ENCODE results near the gene KCNH8. TPM values are rescaled to one million over a fixed set of nuclear protein-coding genes. Genes with fewer than 3 reads are reported as not detected.

Gene KCNH8
- total RNA-seq, 1 donor from 2014 or later = 2.3 TPM

DNA sequence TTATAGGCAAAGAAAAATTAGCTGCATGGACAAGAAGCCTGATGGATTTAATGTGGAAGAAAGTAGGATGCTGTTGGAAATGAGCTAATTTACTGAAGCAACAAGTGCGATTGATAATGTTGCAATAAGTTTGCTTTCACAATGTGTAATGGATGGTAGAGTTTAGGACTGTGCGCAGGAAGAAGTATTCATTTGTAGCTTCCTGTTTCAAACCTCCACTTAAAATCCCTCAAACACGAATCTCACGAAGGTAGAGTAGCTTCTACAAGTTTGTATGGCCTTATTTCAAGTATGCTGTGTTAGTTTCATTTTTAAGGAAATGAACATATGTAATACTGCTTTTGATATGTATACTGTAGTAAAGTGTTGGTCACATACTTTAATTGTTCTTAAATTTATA is 42.3 kb downstream of the KCNH8 start:
- no peak for DNase-seq (ENCODE audit: low spot score)
- Mint-ChIP-seq H3K9me3 (no peaks in the 10 kb centered on the region), H3K4me1 (no peaks in the 10 kb centered on the region), H3K4me3 (no peak overlapping the region), H3K27ac (no peak overlapping the region), H3K27me3 (ENCODE audit: insufficient read depth, low read depth) (no peaks in the 10 kb centered on the region), H3K36me3 (no peaks in the 10 kb centered on the region)
- Histone ChIP-seq H3K4me3 (no peak overlapping the region), H3K27me3 (no peaks in the 10 kb centered on the region), H2AFZ (replicated peaks) (no peak overlapping the region), H3K9ac (no peak overlapping the region), H3K9me3 (ENCODE audit: low read depth) (no peaks in the 10 kb centered on the region), H3F3A (ENCODE audit: low read depth) (no peaks in the 10 kb centered on the region), H3K36me3 (no peaks in the 10 kb centered on the region), H3K4me1 (no peaks in the 10 kb centered on the region), H3K4me2 (no peak overlapping the region), H3K79me2 (ENCODE audit: low read depth) (no peaks in the 10 kb centered on the region), H4K20me1 (ENCODE audit: low read depth) (no peaks in the 10 kb centered on the region), H3K27ac (no peak overlapping the region)
- TF ChIP-seq EZH2phosphoT487 (IDR thresholded peaks at IDR 0.05) (no peak), EZH2 (IDR thresholded peaks at IDR 0.05) (no peak)
- TF ChIP-seq, protein P1, sequence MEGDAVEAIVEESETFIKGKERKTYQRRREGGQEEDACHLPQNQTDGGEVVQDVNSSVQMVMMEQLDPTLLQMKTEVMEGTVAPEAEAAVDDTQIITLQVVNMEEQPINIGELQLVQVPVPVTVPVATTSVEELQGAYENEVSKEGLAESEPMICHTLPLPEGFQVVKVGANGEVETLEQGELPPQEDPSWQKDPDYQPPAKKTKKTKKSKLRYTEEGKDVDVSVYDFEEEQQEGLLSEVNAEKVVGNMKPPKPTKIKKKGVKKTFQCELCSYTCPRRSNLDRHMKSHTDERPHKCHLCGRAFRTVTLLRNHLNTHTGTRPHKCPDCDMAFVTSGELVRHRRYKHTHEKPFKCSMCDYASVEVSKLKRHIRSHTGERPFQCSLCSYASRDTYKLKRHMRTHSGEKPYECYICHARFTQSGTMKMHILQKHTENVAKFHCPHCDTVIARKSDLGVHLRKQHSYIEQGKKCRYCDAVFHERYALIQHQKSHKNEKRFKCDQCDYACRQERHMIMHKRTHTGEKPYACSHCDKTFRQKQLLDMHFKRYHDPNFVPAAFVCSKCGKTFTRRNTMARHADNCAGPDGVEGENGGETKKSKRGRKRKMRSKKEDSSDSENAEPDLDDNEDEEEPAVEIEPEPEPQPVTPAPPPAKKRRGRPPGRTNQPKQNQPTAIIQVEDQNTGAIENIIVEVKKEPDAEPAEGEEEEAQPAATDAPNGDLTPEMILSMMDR (IDR thresholded peaks at IDR 0.05) = no peak

DNA sequence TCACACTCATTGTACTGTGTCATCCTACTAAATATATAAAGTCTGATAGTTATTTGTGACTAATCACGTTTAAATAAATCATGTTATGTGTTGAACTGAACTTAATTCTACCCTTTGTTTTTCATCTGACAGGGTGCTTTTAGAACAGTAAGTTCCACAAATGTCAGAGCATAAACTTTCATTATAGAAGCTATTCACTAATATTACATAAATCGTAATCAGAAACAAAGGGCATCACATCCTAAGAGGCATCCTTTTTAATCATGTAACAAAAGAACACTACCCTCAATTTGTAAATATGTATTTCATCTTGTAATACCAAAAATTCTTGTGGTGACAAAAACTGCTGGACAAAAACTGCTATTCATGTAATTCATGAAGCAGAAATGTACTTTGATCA is 50.8 kb downstream of the KCNH8 start:
- no peak for DNase-seq (ENCODE audit: low spot score)
- H3K79me2 ChIP-seq (ENCODE audit: low read depth) = no peaks in the 10 kb centered on the region
- H3K27me3 ChIP-seq = no peaks in the 10 kb centered on the region
- H3K27ac ChIP-seq = no peak overlapping the region
- Mint-ChIP-seq H3K36me3 (no peaks in the 10 kb centered on the region), H3K9me3 (no peaks in the 10 kb centered on the region), H3K4me3 (no peak overlapping the region), H3K4me1 (no peaks in the 10 kb centered on the region), H3K27me3 (ENCODE audit: insufficient read depth, low read depth) (no peaks in the 10 kb centered on the region), H3K27ac (no peak overlapping the region)
- TF ChIP-seq EZH2phosphoT487 (IDR thresholded peaks at IDR 0.05) (no peak), EZH2 (IDR thresholded peaks at IDR 0.05) (no peak)
- TF ChIP-seq, protein P1 (IDR thresholded peaks at IDR 0.05) = no peak
- H2AFZ ChIP-seq (replicated peaks) = no peak overlapping the region
- H3K36me3 ChIP-seq = no peaks in the 10 kb centered on the region
- H3K9me3 ChIP-seq (ENCODE audit: low read depth) = no peaks in the 10 kb centered on the region
- H3K9ac ChIP-seq = no peak overlapping the region
- no peak overlapping the region for H3K4me3 ChIP-seq
- no peak overlapping the region for H3K4me2 ChIP-seq
- H4K20me1 ChIP-seq (ENCODE audit: low read depth) = no peaks in the 10 kb centered on the region
- no peaks in the 10 kb centered on the region for H3K4me1 ChIP-seq
- H3F3A ChIP-seq (ENCODE audit: low read depth) = no peaks in the 10 kb centered on the region

DNA sequence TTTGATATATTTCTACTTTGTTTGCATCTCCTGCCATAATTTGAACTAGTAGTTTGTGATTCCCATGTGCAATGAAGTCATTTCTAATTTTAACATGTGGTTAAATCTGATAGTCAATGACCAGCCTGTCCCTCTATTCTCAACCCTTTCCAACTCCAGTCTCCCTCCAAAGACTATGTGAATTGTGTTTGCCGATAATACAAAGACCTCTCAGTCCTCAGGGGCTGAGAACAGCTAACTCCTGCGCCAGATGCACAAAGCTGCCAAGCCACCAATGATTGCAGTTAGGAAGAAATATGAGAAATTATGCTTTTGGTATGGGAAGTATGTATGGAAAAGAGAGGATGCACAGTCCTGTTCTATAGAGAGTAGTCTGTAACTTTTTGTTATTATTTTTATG is 54.0 kb downstream of the KCNH8 start:
- Histone ChIP-seq H3K9ac (no peak overlapping the region), H2AFZ (replicated peaks) (no peak overlapping the region), H3K4me1 (no peaks in the 10 kb centered on the region), H4K20me1 (ENCODE audit: low read depth) (no peaks in the 10 kb centered on the region), H3K79me2 (ENCODE audit: low read depth) (no peaks in the 10 kb centered on the region), H3K4me2 (no peak overlapping the region), H3F3A (ENCODE audit: low read depth) (no peaks in the 10 kb centered on the region), H3K27ac (no peak overlapping the region), H3K36me3 (no peaks in the 10 kb centered on the region), H3K4me3 (no peak overlapping the region), H3K27me3 (no peaks in the 10 kb centered on the region), H3K9me3 (ENCODE audit: low read depth) (no peaks in the 10 kb centered on the region)
- no peak for TF ChIP-seq EZH2phosphoT487 (IDR thresholded peaks at IDR 0.05)
- TF ChIP-seq, protein P1 (IDR thresholded peaks at IDR 0.05) = no peak
- Mint-ChIP-seq H3K4me1 (no peaks in the 10 kb centered on the region), H3K27ac (no peak overlapping the region), H3K36me3 (no peaks in the 10 kb centered on the region), H3K4me3 (no peak overlapping the region), H3K27me3 (ENCODE audit: insufficient read depth, low read depth) (no peaks in the 10 kb centered on the region), H3K9me3 (no peaks in the 10 kb centered on the region)
- no peak for DNase-seq (ENCODE audit: low spot score)

DNA sequence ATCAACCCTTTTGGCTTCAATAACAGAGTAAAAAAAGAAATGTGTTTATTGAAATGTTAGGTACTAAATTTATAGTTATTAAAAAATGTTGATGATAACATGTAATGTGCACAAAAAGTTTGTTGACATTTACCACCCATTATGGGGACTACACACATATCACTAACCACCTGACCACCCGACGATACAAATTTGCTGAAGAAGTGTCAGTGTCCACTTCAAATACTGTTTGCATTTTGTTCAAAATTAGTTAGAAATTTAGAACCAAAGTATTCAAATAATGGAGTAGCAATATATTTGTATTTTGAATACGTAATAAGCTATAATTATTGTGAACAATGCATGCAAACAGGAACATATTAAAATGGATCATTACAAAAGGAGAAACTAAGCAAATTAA is 54.4 kb downstream of the KCNH8 start:
- no peak overlapping the region for H3K27ac Mint-ChIP-seq
- no peak for DNase-seq (ENCODE audit: low spot score)

More for the DNA sequence above, 54.4 kb downstream of the KCNH8 start:
- no peak for TF ChIP-seq EZH2 (IDR thresholded peaks at IDR 0.05)
- TF ChIP-seq EZH2phosphoT487 (IDR thresholded peaks at IDR 0.05) = no peak
- TF ChIP-seq, protein P1 (IDR thresholded peaks at IDR 0.05) = no peak
- H3K4me3 ChIP-seq = no peak overlapping the region
- Mint-ChIP-seq H3K27me3 (ENCODE audit: insufficient read depth, low read depth) (no peaks in the 10 kb centered on the region), H3K4me1 (no peaks in the 10 kb centered on the region), H3K4me3 (no peak overlapping the region), H3K9me3 (no peaks in the 10 kb centered on the region), H3K36me3 (no peaks in the 10 kb centered on the region)
- no peaks in the 10 kb centered on the region for H3K36me3 ChIP-seq
- no peaks in the 10 kb centered on the region for H4K20me1 ChIP-seq (ENCODE audit: low read depth)
- H3K27me3 ChIP-seq = no peaks in the 10 kb centered on the region
- H3K79me2 ChIP-seq (ENCODE audit: low read depth) = no peaks in the 10 kb centered on the region
- no peak overlapping the region for H3K9ac ChIP-seq
- no peak overlapping the region for H3K27ac ChIP-seq
- no peaks in the 10 kb centered on the region for H3F3A ChIP-seq (ENCODE audit: low read depth)
- no peaks in the 10 kb centered on the region for H3K4me1 ChIP-seq
- no peak overlapping the region for H2AFZ ChIP-seq (replicated peaks)
- no peaks in the 10 kb centered on the region for H3K9me3 ChIP-seq (ENCODE audit: low read depth)
- no peak overlapping the region for H3K4me2 ChIP-seq
